Left lobe of liver (tissue), 2 donors: ENCODE results near the gene SFSWAP. TPM values are rescaled to one million over a fixed set of nuclear protein-coding genes. Genes with fewer than 3 reads are reported as not detected.

Experiments
- ATAC-seq: fragments of 200-7000 bp; cut with Tn5 transposase; one replicate; pipeline ENCODE4 v1.9.1; 2020; ENCODE audit warnings: mild to moderate bottlenecking, moderate library complexity
- DNase-seq: peaks from one replicate; pipeline ENCODE4 v3.0.0-alpha.2; 2020; ENCODE audit warnings: low spot score
- total RNA-seq: library from RNA; stranded (reverse); gene quantifications from one replicate; pipeline ENCODE4 v1.2.1, GENCODE V29; 2021
- donor health status: DM: no; HTN: no; CAD: no; lungs with moderate emphysema.
- donor health status: DM: no; HTN: yes; CAD: no.

The SFSWAP gene
- total RNA-seq, 1 donor from 2014 or later = 15.7 TPM

- no peak for ATAC-seq
- DNase-seq = no peak
These were observed 73.1 kb downstream of the SFSWAP start for GRCh38 chr12:131783915-131784541.

- DNase-seq (no peak), ATAC-seq (no peak)
These were observed 74.2 kb downstream of the SFSWAP start for GRCh38 chr12:131784909-131785762.

GRCh38 chr12:131785763-131786330 is 75.0 kb downstream of the SFSWAP start:
- ATAC-seq (no peak), DNase-seq (no peak)

GRCh38 chr12:131786331-131786730 is 75.4 kb downstream of the SFSWAP start:
- DNase-seq (no peak), ATAC-seq (peak; percentile 23)

GRCh38 chr12:131787143-131787660 is 76.3 kb downstream of the SFSWAP start:
- DNase-seq (no peak), ATAC-seq (no peak)

GRCh38 chr12:131788070-131788469 is 77.2 kb downstream of the SFSWAP start:
- DNase-seq (no peak), ATAC-seq (no peak)

GRCh38 chr12:131789638-131790037 is 78.7 kb downstream of the SFSWAP start:
- no peak for ATAC-seq
- DNase-seq = no peak

- peak; percentile 47 for ATAC-seq
- DNase-seq = no peak
These were observed 82.5 kb downstream of the SFSWAP start for GRCh38 chr12:131793243-131794022.

GRCh38 chr12:131794061-131794460 is 83.2 kb downstream of the SFSWAP start:
- DNase-seq (no peak), ATAC-seq (no peak)

- no peak for DNase-seq
- no peak for ATAC-seq
These were observed 83.7 kb downstream of the SFSWAP start for GRCh38 chr12:131794573-131794972.

GRCh38 chr12:131795064-131795463 is 84.2 kb downstream of the SFSWAP start:
- ATAC-seq (no peak), DNase-seq (no peak)

GRCh38 chr12:131795690-131796410 is 85.0 kb downstream of the SFSWAP start:
- no peak for DNase-seq
- ATAC-seq = no peak

- DNase-seq (no peak), ATAC-seq (no peak)
These were observed 85.5 kb downstream of the SFSWAP start for GRCh38 chr12:131796411-131796736.

- no peak for ATAC-seq
- DNase-seq = no peak
These were observed 86.1 kb downstream of the SFSWAP start for GRCh38 chr12:131796754-131797587.

- no peak for ATAC-seq
- DNase-seq = no peak
These were observed 86.7 kb downstream of the SFSWAP start for GRCh38 chr12:131797588-131797934.

GRCh38 chr12:131799195-131799594 is 88.3 kb downstream of the SFSWAP start:
- no peak for DNase-seq
- no peak for ATAC-seq

GRCh38 chr12:131799828-131800593 is 89.1 kb downstream of the SFSWAP start:
- no peak for ATAC-seq
- DNase-seq = no peak

GRCh38 chr12:131800594-131801135 is 89.8 kb downstream of the SFSWAP start:
- ATAC-seq (no peak), DNase-seq (no peak)
